Tibial artery (tissue), 4 donors: ENCODE measurements around the gene PTPRD.

Experiments used
- DNase-seq, 2 donors: peaks; one replicate each; pipeline ENCODE4 v3.0.0-alpha.2; 2019
- H3K27ac ChIP-seq, 2 donors: fragments of 200-600 bp; sonication (generic) in 1 of 2; 1 replicate in 1 of 2; 2 replicates in 1 of 2; pipeline ENCODE4 v1.5.1; 2018 to 2019; ENCODE audit warnings: mild to moderate bottlenecking in 1 of 2
- H3K27me3 ChIP-seq, 2 donors: fragments of 200-600 bp; sonication (generic) in 1 of 2; one replicate each; pipeline versions ENCODE4 v1.5.1 to v1.6.0; 2016 to 2019
- H3K36me3 ChIP-seq, 3 donors: fragments of 200-600 bp; sonication (generic) in 2 of 3; one replicate each; pipeline ENCODE4 v1.5.1; 2016 to 2019; ENCODE audit warnings: mild to moderate bottlenecking in 2 of 3
- H3K4me1 ChIP-seq, 4 donors: fragments of 200-600 bp; sonication (generic) in 2 of 4; 1 replicate in 3 of 4; 2 replicates in 1 of 4; pipeline ENCODE4 v1.5.1; 2016 to 2019
- H3K4me3 ChIP-seq, 2 donors: fragments of 200-600 bp; sonication (generic) in 1 of 2; 1 replicate in 1 of 2; 2 replicates in 1 of 2; pipeline ENCODE4 v1.5.1; 2018 to 2019; ENCODE audit warnings: mild to moderate bottlenecking in 2 of 2
- H3K9me3 ChIP-seq, 3 donors: fragments of 200-600 bp; sonication (generic) in 1 of 3; one replicate each; pipeline ENCODE4 v1.5.1; 2016 to 2019
- intact Hi-C: fragments of 100-400 bp; cut with DNase I; formaldehyde crosslinking; loops from one replicate; pipeline ENCODE4 v1.15.0; 2023; ENCODE audit warnings: low total_unique reads
- TF ChIP-seq, protein P1 (sequence below), 2 experiments: fragments of 200-600 bp in 1 of 2; fragments of 450-650 bp in 1 of 2; IDR thresholded peaks; one replicate each; pipeline ENCODE4 v1.5.1; 2017 to 2019; ENCODE audit warnings: antibody characterized with exemption in 2 of 2, mild to moderate bottlenecking in 1 of 2, moderate library complexity in 1 of 2

Gene PTPRD

DNA sequence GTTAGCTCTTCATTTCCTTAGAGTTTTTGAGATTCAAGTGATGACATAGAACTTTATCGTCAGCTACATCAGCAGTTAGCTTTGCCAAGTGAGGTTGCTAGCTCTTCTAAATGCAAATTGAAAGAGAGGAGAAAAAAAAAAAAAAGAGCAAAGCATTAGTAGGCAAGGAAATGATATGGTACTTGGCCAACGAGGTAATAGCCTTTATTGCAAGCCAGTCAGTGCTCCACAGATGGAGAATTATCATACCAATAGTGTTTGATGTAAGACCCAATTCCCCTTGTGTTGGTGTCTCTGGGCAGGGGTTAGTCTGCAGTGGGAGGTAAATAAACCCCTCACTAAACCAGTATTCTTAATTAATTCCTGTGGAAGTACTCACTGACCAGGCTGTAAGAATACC, 992.1 kb downstream of the PTPRD start:
- Histone ChIP-seq H3K27me3 (no peaks in the 10 kb centered on the region), H3K9me3 (no peaks in the 10 kb centered on the region)
- intact Hi-C loops = no loop called here

DNA sequence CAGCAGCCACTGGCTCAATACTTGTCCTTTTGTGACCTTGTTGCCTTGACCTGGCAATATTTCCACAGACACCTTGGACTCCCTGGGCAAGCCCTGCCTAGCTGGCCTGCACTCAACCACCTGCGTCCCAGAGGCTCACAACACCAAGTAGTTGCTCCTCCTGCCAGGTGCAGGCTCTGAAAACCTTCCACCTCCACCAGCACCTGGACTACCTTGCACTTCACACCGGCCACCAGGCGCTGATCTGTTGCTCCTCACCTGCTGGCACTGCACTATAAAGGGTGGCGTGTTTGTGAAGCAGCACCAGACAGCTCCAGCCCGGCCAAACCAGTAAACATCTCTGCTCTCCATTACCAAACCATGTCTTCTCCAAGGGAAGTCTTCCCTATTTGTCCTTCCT, 997.7 kb downstream of the PTPRD start:
- intact Hi-C loops = no loop called here
- Histone ChIP-seq H3K27ac (no peak overlapping the region), H3K36me3 (no peaks in the 10 kb centered on the region), H3K9me3 (no peaks in the 10 kb centered on the region), H3K4me1 (peaks cover 0 to 26% (median 0%) of the 10 kb centered on the region in 4 donors), H3K4me3 (no peak overlapping the region), H3K27me3 (no peaks in the 10 kb centered on the region)
- DNase-seq = no peak
- TF ChIP-seq, protein P1, sequence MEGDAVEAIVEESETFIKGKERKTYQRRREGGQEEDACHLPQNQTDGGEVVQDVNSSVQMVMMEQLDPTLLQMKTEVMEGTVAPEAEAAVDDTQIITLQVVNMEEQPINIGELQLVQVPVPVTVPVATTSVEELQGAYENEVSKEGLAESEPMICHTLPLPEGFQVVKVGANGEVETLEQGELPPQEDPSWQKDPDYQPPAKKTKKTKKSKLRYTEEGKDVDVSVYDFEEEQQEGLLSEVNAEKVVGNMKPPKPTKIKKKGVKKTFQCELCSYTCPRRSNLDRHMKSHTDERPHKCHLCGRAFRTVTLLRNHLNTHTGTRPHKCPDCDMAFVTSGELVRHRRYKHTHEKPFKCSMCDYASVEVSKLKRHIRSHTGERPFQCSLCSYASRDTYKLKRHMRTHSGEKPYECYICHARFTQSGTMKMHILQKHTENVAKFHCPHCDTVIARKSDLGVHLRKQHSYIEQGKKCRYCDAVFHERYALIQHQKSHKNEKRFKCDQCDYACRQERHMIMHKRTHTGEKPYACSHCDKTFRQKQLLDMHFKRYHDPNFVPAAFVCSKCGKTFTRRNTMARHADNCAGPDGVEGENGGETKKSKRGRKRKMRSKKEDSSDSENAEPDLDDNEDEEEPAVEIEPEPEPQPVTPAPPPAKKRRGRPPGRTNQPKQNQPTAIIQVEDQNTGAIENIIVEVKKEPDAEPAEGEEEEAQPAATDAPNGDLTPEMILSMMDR (IDR thresholded peaks at IDR 0.05) = no peak

More for the DNA sequence above, 992.1 kb downstream of the PTPRD start:
- no peak for DNase-seq
- TF ChIP-seq, protein P1 (IDR thresholded peaks at IDR 0.05) = no peak
- Histone ChIP-seq H3K36me3 (no peaks in the 10 kb centered on the region), H3K4me1 (peaks cover 0 to 16% (median 0%) of the 10 kb centered on the region in 4 donors), H3K4me3 (no peak overlapping the region), H3K27ac (no peak overlapping the region)

DNA sequence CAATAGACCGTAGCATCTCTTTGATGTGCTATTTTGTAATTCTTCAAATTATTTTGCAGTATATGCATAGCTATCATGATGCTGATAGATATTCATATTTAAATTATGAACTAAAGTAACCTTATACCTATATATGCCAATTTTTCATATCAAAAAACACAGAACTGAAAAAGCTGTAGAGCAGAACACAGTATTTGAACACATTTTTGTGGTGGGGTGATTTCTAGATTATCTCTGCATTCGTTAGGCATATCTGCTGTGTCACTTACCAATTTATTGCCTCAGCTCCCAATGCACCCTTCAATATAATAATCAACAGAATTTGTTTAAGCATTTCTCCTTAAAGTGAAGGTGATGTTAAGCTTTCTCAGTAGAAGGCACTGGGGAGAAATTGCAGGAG, 998.2 kb downstream of the PTPRD start:
- no peak overlapping the region for H3K27ac ChIP-seq
- no peak overlapping the region for H3K4me3 ChIP-seq
- no peaks in the 10 kb centered on the region for H3K36me3 ChIP-seq
- no peaks in the 10 kb centered on the region for H3K27me3 ChIP-seq
- DNase-seq = no peak
- H3K9me3 ChIP-seq = no peaks in the 10 kb centered on the region
- intact Hi-C loops = no loop called here
- TF ChIP-seq, protein P1 (IDR thresholded peaks at IDR 0.05) = no peak
- H3K4me1 ChIP-seq = peaks cover 0 to 26% (median 0%) of the 10 kb centered on the region in 4 donors

GRCh38 chr9:9612755-9613154, 1000.0 kb downstream of the PTPRD start:
- no peaks in the 10 kb centered on the region for H3K27me3 ChIP-seq
- H3K9me3 ChIP-seq = no peaks in the 10 kb centered on the region
- peak overlapping the region in 1 of 2 donors; percentile 9 for H3K27ac ChIP-seq
- peaks cover 0 to 26% (median 0%) of the 10 kb centered on the region in 4 donors for H3K4me1 ChIP-seq
- DNase-seq = no peak
- H3K36me3 ChIP-seq = no peaks in the 10 kb centered on the region
- TF ChIP-seq, protein P1 (IDR thresholded peaks at IDR 0.05) = no peak
- H3K4me3 ChIP-seq = no peak overlapping the region
- intact Hi-C loops = no loop called here

GRCh38 chr9:9612270-9612669, 1000.5 kb downstream of the PTPRD start:
- TF ChIP-seq, protein P1 (IDR thresholded peaks at IDR 0.05) = no peak
- Histone ChIP-seq H3K27me3 (no peaks in the 10 kb centered on the region), H3K4me1 (peaks cover 0 to 28% (median 0%) of the 10 kb centered on the region in 4 donors), H3K4me3 (no peak overlapping the region), H3K9me3 (no peaks in the 10 kb centered on the region), H3K27ac (peak overlapping the region in 1 of 2 donors; percentile 9), H3K36me3 (no peaks in the 10 kb centered on the region)
- DNase-seq = no peak
- intact Hi-C loops = no loop called here

DNA sequence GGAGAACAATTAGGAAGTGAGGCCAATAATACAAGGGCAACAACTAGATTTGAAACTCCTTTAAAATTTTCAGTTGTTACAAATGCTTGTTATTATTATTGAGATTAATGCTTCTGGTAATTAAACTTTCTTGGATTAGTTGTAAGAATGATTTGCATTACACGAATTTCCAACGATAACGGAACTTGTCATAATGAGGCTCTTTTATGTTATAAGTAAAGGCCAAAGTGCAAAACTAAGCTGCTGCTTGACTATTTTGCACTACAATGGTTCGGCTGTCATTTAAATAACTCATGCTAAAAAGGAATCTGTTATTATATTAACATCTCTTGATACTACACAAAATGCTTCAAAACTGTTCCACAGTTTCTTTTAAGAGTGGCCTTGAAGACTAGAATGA, 1007.1 kb downstream of the PTPRD start:
- no peaks in the 10 kb centered on the region for H3K36me3 ChIP-seq
- no peak overlapping the region for H3K4me3 ChIP-seq
- DNase-seq = no peak
- no peaks in the 10 kb centered on the region for H3K9me3 ChIP-seq
- intact Hi-C loops = loop anchor here (5.0 kb wide), 1 partner anchor 187 kb away; no protein-coding TSS in a partner anchor
- TF ChIP-seq, protein P1 (IDR thresholded peaks at IDR 0.05) = no peak
- peaks cover 0 to 8% (median 0%) of the 10 kb centered on the region in 4 donors for H3K4me1 ChIP-seq
- no peak overlapping the region for H3K27ac ChIP-seq
- H3K27me3 ChIP-seq = no peaks in the 10 kb centered on the region
